HepG2 (cell line): Measurements from ENCODE around the gene CEBPB. TPM values are rescaled to one million over a fixed set of nuclear protein-coding genes. Genes with fewer than 3 reads are reported as not detected.
A peak's percentile ranks its signal among the peaks of the same experiment; 100 is the strongest.

ENCODE experiments used
- FOXK2 ChIP-seq: fragments of 450-650 bp; IDR thresholded peaks from 2 replicates; pipeline ENCODE4 v1.6.1; 2016
- PRMT3 ChIP-seq: sonication (generic); formaldehyde crosslinking; IDR thresholded peaks from 2 replicates; pipeline ENCODE4 v1.8.1; 2022; ENCODE audit warnings: low read depth, mild to moderate bottlenecking, moderate library complexity, missing genetic modification reagents, borderline replicate concordance
- SALL2 ChIP-seq: sonication (generic); formaldehyde crosslinking; IDR thresholded peaks from 2 replicates; pipeline ENCODE4 v1.8.1; 2023; ENCODE audit warnings: mild to moderate bottlenecking, missing genetic modification reagents, inconsistent platforms
- TP53 ChIP-seq: sonication (generic); formaldehyde crosslinking; conservative IDR thresholded peaks from 2 replicates; pipeline ENCODE4 v1.4.0; 2020; ENCODE audit warnings: missing genetic modification reagents
- XBP1 ChIP-seq: sonication (generic); formaldehyde crosslinking; IDR thresholded peaks from 2 replicates; pipeline ENCODE4 v1.5.0; 2020; ENCODE audit warnings: missing genetic modification reagents
- ZNF24 ChIP-seq: fragments of 450-650 bp; IDR thresholded peaks from 2 replicates; pipeline ENCODE4 v1.6.1; 2017; ENCODE audit warnings: antibody characterized with exemption, mild to moderate bottlenecking
- ZSCAN22 ChIP-seq: sonication (generic); formaldehyde crosslinking; IDR thresholded peaks from 2 replicates; pipeline ENCODE4 v1.4.0; 2020; ENCODE audit warnings: mild to moderate bottlenecking, missing genetic modification reagents
- ZSCAN29 ChIP-seq: sonication (generic); formaldehyde crosslinking; conservative IDR thresholded peaks from 2 replicates; pipeline ENCODE4 v1.4.0; 2020; ENCODE audit warnings: mild to moderate bottlenecking, missing genetic modification reagents
- polyA plus RNA-seq, 8 experiments: library from polyadenylated mRNA; depleted of rRNA in 3 of 8; stranded (reverse) in 7 of 8; unstranded in 1 of 8; fragments of >200 nt; fragmentation: Illumina TruSeq in 4 of 8; extraction: Trizol in 4 of 8; gene quantifications; 2 replicates each; pipeline versions ENCODE4 v1.2.1 to v1.2.3, GENCODE V29; 2011 to 2016; ENCODE audit warnings: low read depth in 4 of 8, missing spikeins in 1 of 8, mixed read lengths in 1 of 8; ENCODE audit not compliant: insufficient read depth in 1 of 8
- total RNA-seq, 5 experiments: library from RNA; depleted of rRNA; stranded (reverse); fragments of >200 nt; fragmentation: Illumina TruSeq; extraction: Trizol; gene quantifications; 2 replicates each; pipeline ENCODE4 v1.2.3, GENCODE V29; 2016; ENCODE audit warnings: low read depth in 1 of 5
- TF ChIP-seq, protein P1 (sequence below): sonication (generic); formaldehyde crosslinking; IDR thresholded peaks from 2 replicates; pipeline ENCODE4 v1.4.0; 2020; ENCODE audit warnings: missing genetic modification reagents
- TF ChIP-seq, protein P2 (sequence below): IDR thresholded peaks from 2 replicates; pipeline ENCODE4 v1.4.0; 2020; ENCODE audit warnings: mild to moderate bottlenecking, missing genetic modification reagents
- TF ChIP-seq, protein P3 (sequence below): sonication (generic); formaldehyde crosslinking; IDR thresholded peaks from 2 replicates; pipeline ENCODE4 v1.8.1; 2023; ENCODE audit warnings: mild to moderate bottlenecking, moderate library complexity, missing genetic modification reagents
- TF ChIP-seq, protein P4 (sequence below): sonication (generic); formaldehyde crosslinking; IDR thresholded peaks from 2 replicates; pipeline ENCODE4 v1.5.0; 2020; ENCODE audit warnings: mild to moderate bottlenecking, missing genetic modification reagents
- TF ChIP-seq, protein P5 (sequence below): sonication (generic); formaldehyde crosslinking; IDR thresholded peaks from 2 replicates; pipeline ENCODE4 v1.8.1; 2023; ENCODE audit warnings: missing genetic modification reagents, mild to moderate bottlenecking, borderline replicate concordance
- TF ChIP-seq, protein P6 (sequence below): sonication (generic); formaldehyde crosslinking; IDR thresholded peaks from 2 replicates; pipeline ENCODE4 v1.4.0; 2020; ENCODE audit warnings: mild to moderate bottlenecking, missing genetic modification reagents
- TF ChIP-seq, protein P7 (sequence below): IDR thresholded peaks from 2 replicates; pipeline ENCODE4 v1.6.1; 2016; ENCODE audit warnings: mild to moderate bottlenecking, missing biosample characterization, missing genetic modification reagents

Gene CEBPB
- total and polyA plus RNA-seq, 2 of the 13 experiments (the other 11 are each of a cell fraction or from before 2014, with no cell fraction given), result 18.5 to 28.2 TPM

DNA sequence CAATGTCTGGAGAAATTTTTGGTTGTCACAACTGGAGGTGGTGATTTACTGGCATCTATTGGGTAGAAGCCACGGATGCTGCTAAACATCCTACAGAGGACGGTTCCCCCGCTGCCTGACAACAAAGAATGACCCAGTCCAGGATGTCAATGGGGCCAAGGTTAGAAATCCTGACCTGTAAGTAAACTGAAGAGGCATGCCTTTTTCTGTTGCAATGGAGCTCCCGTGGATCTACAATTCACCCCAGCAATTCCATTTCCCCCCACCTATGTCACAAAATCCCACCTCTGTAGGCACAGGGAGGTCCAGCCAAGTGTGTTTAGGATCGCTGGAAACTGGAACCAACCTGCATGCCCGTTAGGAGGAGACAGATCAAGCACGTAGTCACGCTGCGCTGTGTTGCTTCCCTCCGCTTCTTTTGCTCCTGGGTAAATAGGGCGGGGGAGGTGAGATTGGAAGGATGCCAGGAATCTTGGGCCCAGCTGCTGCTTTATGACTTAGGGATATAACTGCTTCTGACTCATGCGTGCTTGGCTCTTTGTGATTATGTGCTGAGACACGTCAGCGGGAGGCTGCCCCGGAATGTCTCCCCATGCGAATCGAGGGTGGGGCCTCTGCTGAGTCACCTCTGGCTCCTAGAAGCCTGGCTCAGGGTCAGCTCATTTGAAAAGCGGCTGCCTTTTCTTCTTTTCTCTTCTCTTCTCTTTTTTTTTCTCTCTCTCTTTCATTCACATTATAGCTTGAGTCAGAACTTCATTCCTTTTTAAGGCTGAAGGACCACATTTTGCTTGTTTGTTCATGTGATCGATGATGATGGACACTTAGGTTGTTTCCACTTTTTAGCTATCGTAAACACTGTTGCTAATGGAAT, 24.7 kb upstream of the CEBPB start (continued):
- TF ChIP-seq, protein P1, sequence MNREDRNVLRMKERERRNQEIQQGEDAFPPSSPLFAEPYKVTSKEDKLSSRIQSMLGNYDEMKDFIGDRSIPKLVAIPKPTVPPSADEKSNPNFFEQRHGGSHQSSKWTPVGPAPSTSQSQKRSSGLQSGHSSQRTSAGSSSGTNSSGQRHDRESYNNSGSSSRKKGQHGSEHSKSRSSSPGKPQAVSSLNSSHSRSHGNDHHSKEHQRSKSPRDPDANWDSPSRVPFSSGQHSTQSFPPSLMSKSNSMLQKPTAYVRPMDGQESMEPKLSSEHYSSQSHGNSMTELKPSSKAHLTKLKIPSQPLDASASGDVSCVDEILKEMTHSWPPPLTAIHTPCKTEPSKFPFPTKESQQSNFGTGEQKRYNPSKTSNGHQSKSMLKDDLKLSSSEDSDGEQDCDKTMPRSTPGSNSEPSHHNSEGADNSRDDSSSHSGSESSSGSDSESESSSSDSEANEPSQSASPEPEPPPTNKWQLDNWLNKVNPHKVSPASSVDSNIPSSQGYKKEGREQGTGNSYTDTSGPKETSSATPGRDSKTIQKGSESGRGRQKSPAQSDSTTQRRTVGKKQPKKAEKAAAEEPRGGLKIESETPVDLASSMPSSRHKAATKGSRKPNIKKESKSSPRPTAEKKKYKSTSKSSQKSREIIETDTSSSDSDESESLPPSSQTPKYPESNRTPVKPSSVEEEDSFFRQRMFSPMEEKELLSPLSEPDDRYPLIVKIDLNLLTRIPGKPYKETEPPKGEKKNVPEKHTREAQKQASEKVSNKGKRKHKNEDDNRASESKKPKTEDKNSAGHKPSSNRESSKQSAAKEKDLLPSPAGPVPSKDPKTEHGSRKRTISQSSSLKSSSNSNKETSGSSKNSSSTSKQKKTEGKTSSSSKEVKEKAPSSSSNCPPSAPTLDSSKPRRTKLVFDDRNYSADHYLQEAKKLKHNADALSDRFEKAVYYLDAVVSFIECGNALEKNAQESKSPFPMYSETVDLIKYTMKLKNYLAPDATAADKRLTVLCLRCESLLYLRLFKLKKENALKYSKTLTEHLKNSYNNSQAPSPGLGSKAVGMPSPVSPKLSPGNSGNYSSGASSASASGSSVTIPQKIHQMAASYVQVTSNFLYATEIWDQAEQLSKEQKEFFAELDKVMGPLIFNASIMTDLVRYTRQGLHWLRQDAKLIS (CRISPR knock-in tag), result no peak
- TF ChIP-seq FOXK2 (peak; percentile 94), SALL2 (CRISPR knock-in tag) (peak; percentile 95), ZSCAN22 (no peak), ZNF24 (peak; percentile 74), TP53 (CRISPR knock-in tag) (0 out of 2 replicates have a peak, but pooled peaks have one; percentile 55), XBP1 (peak; percentile 99), PRMT3 (CRISPR knock-in tag) (peak; percentile 60; the same call in 1 of the 2 replicates), ZSCAN29 (peak; percentile 88; the same call in 1 of the 2 replicates)
- TF ChIP-seq, protein P2, sequence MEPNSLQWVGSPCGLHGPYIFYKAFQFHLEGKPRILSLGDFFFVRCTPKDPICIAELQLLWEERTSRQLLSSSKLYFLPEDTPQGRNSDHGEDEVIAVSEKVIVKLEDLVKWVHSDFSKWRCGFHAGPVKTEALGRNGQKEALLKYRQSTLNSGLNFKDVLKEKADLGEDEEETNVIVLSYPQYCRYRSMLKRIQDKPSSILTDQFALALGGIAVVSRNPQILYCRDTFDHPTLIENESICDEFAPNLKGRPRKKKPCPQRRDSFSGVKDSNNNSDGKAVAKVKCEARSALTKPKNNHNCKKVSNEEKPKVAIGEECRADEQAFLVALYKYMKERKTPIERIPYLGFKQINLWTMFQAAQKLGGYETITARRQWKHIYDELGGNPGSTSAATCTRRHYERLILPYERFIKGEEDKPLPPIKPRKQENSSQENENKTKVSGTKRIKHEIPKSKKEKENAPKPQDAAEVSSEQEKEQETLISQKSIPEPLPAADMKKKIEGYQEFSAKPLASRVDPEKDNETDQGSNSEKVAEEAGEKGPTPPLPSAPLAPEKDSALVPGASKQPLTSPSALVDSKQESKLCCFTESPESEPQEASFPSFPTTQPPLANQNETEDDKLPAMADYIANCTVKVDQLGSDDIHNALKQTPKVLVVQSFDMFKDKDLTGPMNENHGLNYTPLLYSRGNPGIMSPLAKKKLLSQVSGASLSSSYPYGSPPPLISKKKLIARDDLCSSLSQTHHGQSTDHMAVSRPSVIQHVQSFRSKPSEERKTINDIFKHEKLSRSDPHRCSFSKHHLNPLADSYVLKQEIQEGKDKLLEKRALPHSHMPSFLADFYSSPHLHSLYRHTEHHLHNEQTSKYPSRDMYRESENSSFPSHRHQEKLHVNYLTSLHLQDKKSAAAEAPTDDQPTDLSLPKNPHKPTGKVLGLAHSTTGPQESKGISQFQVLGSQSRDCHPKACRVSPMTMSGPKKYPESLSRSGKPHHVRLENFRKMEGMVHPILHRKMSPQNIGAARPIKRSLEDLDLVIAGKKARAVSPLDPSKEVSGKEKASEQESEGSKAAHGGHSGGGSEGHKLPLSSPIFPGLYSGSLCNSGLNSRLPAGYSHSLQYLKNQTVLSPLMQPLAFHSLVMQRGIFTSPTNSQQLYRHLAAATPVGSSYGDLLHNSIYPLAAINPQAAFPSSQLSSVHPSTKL (CRISPR knock-in tag), result peak; percentile 97
- TF ChIP-seq, protein P3, sequence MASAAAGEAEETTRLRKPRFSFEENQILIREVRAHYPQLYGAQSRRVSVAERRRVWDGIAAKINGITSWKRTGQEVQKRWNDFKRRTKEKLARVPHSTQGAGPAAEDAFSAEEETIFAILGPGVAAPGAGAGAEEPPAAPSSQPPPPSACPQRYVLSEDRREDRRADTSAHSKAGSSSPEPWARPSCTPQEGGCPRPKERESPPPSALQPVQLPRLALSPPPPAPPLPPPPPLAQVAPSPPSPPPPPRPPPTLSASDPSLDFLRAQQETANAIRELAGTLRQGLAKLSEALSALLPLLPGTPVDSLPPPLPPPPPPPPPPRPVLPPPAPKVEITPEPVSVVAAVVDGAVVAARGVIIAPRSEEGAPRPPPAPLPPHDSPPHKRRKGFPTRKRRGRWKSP (CRISPR knock-in tag), result peak; percentile 94
- TF ChIP-seq, protein P4, sequence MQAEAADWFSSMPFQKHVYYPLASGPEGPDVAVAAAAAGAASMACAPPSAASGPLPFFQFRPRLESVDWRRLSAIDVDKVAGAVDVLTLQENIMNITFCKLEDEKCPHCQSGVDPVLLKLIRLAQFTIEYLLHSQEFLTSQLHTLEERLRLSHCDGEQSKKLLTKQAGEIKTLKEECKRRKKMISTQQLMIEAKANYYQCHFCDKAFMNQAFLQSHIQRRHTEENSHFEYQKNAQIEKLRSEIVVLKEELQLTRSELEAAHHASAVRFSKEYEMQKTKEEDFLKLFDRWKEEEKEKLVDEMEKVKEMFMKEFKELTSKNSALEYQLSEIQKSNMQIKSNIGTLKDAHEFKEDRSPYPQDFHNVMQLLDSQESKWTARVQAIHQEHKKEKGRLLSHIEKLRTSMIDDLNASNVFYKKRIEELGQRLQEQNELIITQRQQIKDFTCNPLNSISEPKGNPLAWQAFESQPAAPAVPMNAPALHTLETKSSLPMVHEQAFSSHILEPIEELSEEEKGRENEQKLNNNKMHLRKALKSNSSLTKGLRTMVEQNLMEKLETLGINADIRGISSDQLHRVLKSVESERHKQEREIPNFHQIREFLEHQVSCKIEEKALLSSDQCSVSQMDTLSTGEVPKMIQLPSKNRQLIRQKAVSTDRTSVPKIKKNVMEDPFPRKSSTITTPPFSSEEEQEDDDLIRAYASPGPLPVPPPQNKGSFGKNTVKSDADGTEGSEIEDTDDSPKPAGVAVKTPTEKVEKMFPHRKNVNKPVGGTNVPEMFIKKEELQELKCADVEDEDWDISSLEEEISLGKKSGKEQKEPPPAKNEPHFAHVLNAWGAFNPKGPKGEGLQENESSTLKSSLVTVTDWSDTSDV (CRISPR knock-in tag), result no peak
- TF ChIP-seq, protein P5, sequence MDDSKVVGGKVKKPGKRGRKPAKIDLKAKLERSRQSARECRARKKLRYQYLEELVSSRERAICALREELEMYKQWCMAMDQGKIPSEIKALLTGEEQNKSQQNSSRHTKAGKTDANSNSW (CRISPR knock-in tag), result no peak
- TF ChIP-seq, protein P6, sequence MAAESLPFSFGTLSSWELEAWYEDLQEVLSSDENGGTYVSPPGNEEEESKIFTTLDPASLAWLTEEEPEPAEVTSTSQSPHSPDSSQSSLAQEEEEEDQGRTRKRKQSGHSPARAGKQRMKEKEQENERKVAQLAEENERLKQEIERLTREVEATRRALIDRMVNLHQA (CRISPR knock-in tag), result no peak; the same call in 1 of the 2 replicates
- TF ChIP-seq, protein P7, sequence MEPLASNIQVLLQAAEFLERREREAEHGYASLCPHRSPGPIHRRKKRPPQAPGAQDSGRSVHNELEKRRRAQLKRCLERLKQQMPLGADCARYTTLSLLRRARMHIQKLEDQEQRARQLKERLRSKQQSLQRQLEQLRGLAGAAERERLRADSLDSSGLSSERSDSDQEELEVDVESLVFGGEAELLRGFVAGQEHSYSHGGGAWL (CRISPR knock-in tag), result peak; percentile 87
